A549 treated with ZK216348 at 1 μM for 4 hours (cell line): ENCODE results near the gene VEGFA. TPM values are rescaled to one million over a fixed set of nuclear protein-coding genes. Genes with fewer than 3 reads are reported as not detected.

Experiments
- total RNA-seq: library from RNA; stranded (reverse); fragments of 200-300 nt; extraction: Qiagen RNA extraction; gene quantifications from 5 replicates; pipeline ENCODE4 v1.2.3, GENCODE V29; 2022; ENCODE audit warnings: low read depth

Gene VEGFA
- total RNA-seq: 25.0 to 39.7 TPM (median 32.5 TPM) in 5 replicates

DNA sequence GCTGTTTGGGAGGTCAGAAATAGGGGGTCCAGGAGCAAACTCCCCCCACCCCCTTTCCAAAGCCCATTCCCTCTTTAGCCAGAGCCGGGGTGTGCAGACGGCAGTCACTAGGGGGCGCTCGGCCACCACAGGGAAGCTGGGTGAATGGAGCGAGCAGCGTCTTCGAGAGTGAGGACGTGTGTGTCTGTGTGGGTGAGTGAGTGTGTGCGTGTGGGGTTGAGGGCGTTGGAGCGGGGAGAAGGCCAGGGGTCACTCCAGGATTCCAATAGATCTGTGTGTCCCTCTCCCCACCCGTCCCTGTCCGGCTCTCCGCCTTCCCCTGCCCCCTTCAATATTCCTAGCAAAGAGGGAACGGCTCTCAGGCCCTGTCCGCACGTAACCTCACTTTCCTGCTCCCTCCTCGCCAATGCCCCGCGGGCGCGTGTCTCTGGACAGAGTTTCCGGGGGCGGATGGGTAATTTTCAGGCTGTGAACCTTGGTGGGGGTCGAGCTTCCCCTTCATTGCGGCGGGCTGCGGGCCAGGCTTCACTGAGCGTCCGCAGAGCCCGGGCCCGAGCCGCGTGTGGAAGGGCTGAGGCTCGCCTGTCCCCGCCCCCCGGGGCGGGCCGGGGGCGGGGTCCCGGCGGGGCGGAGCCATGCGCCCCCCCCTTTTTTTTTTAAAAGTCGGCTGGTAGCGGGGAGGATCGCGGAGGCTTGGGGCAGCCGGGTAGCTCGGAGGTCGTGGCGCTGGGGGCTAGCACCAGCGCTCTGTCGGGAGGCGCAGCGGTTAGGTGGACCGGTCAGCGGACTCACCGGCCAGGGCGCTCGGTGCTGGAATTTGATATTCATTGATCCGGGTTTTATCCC is at the start of gene VEGFA:
VEGFA (plus strand) TSS at position 686 of the 846 bp plus-strand sequence.

Other genes starting within 250 kb of the VEGFA start
- 25.0 to 31.1 TPM (median 27.3 TPM) in 5 replicates for gene XPO5, start 194.2 kb upstream of the VEGFA start, total RNA-seq
- 8.0 to 9.6 TPM (median 9.3 TPM) in 5 replicates for gene POLH, start 194.0 kb upstream of the VEGFA start, total RNA-seq
- 16.6 to 23.2 TPM (median 21.3 TPM) in 5 replicates for gene GTPBP2, start 140.9 kb upstream of the VEGFA start, total RNA-seq
- gene MAD2L1BP, start 134.4 kb upstream of the VEGFA start, total RNA-seq: 31.7 to 39.7 TPM (median 34.6 TPM) in 5 replicates
- 0.13 to 0.31 TPM (median 0.24 TPM) in 5 replicates for gene RSPH9, start 125.2 kb upstream of the VEGFA start, total RNA-seq
- 39.9 to 53.9 TPM (median 46.3 TPM) in 5 replicates for gene MRPS18A, start 82.4 kb upstream of the VEGFA start, total RNA-seq